K562 (cell line): ENCODE data around the gene MRGPRF. TPM values are rescaled to one million over a fixed set of nuclear protein-coding genes. Genes with fewer than 3 reads are reported as not detected.

ENCODE experiments used
- ATF1 ChIP-seq, 2 experiments: fragments of 450-650 bp in 1 of 2; IDR thresholded peaks; 2 replicates each; pipeline ENCODE4 v1.6.1; 2016; ENCODE audit warnings: missing compliant biosample characterization in 1 of 2, missing genetic modification characterization in 1 of 2
- ATF7 ChIP-seq: fragments of 450-650 bp; IDR thresholded peaks from 2 replicates; pipeline ENCODE4 v1.7.1; 2014; ENCODE audit warnings: mild to moderate bottlenecking, moderate library complexity
- BRD4 ChIP-seq: fragments of 200-600 bp; sonication (generic); IDR thresholded peaks from 2 replicates; pipeline ENCODE4 v1.6.1; 2017; ENCODE audit warnings: inconsistent platforms
- CHD2 ChIP-seq: IDR thresholded peaks from 2 replicates; pipeline ENCODE4 v1.6.1; 2011; ENCODE audit warnings: low read depth, low read length
- E2F4 ChIP-seq: sonication (generic); formaldehyde crosslinking; IDR thresholded peaks from 2 replicates; pipeline ENCODE4 v1.8.0; 2022; ENCODE audit warnings: mild to moderate bottlenecking, low read depth, missing genetic modification reagents
- GABPB1 ChIP-seq: sonication (generic); formaldehyde crosslinking; IDR thresholded peaks from 2 replicates; pipeline ENCODE4 v1.8.0; 2022; ENCODE audit warnings: mild to moderate bottlenecking, missing genetic modification reagents
- NBN ChIP-seq: fragments of 450-650 bp; IDR thresholded peaks from 2 replicates; pipeline ENCODE4 v1.6.1; 2016; ENCODE audit warnings: low read depth, mild to moderate bottlenecking
- NR4A1 ChIP-seq, 2 experiments: fragments of 250-450 bp in 1 of 2; fragments of 450-650 bp in 1 of 2; sonication (Bioruptor Pico) in 1 of 2; IDR thresholded peaks; 2 replicates each; pipeline versions ENCODE4 v1.4.0 to v1.6.1; 2016 to 2020; ENCODE audit warnings: mild to moderate bottlenecking in 2 of 2, missing compliant biosample characterization in 1 of 2, missing genetic modification characterization in 1 of 2, moderate library complexity in 1 of 2
- POLR2A ChIP-seq: fragments of 450-650 bp; conservative IDR thresholded peaks from 2 replicates; pipeline ENCODE4 v1.6.1; 2016
- POLR2AphosphoS5 ChIP-seq: IDR thresholded peaks from 2 replicates; pipeline ENCODE4 v1.6.1; 2011; ENCODE audit warnings: mild to moderate bottlenecking, low read depth, low read length, moderate library complexity; ENCODE audit not compliant: control insufficient read depth, insufficient read depth
- RAD51 ChIP-seq: fragments of 450-650 bp; IDR thresholded peaks from 2 replicates; pipeline ENCODE4 v1.7.1; 2016; ENCODE audit warnings: low read depth, mild to moderate bottlenecking, borderline replicate concordance
- RREB1 ChIP-seq: fragments of 250-450 bp; sonication (Bioruptor Pico); IDR thresholded peaks from 2 replicates; pipeline ENCODE4 v1.4.0; 2020
- SRSF7 ChIP-seq: fragments of 200-400 bp; formaldehyde crosslinking; optimal IDR thresholded peaks from 2 replicates; pipeline ENCODE3; 2017; ENCODE audit warnings: mild to moderate bottlenecking, low read depth, low read length
- ZNF644 ChIP-seq: fragments of 200-800 bp; sonication (Bioruptor generic); IDR thresholded peaks from 2 replicates; pipeline ENCODE4 v1.6.1; 2016; ENCODE audit warnings: low read depth, missing genetic modification characterization, missing compliant biosample characterization
- ZNF740 ChIP-seq, 3 experiments: fragments of 200-800 bp in 1 of 3; sonication (Bioruptor generic) in 1 of 3; sonication (generic) in 1 of 3; formaldehyde crosslinking in 1 of 3; IDR thresholded peaks; 2 replicates each; pipeline versions ENCODE4 v1.6.1 to v1.8.0; 2016 to 2022; ENCODE audit warnings: mild to moderate bottlenecking in 2 of 3, missing compliant biosample characterization in 2 of 3, missing genetic modification characterization in 2 of 3, missing genetic modification reagents in 1 of 3
- polyA plus RNA-seq, 8 experiments: library from polyadenylated mRNA; depleted of rRNA in 4 of 8; stranded (reverse) in 5 of 8; unstranded in 3 of 8; fragments of >200 nt; fragmentation: Nextera tagmentation in 2 of 8; fragmentation: Illumina TruSeq in 1 of 8; extraction: Ambion mirVana in 2 of 8; extraction: Trizol in 1 of 8; gene quantifications; 2 replicates each; pipeline versions ENCODE4 v1.2.1 to v1.2.3, GENCODE V29; 2011 to 2014; ENCODE audit warnings: inconsistent platforms in 1 of 8, missing spikeins in 1 of 8
- total RNA-seq, 7 experiments: library from RNA; depleted of rRNA in 6 of 7; stranded (reverse); fragments of >200 nt in 6 of 7; fragmentation: Illumina TruSeq in 2 of 7; extraction: Trizol in 2 of 7; gene quantifications; 2 replicates each; pipeline versions ENCODE4 v1.2.1 to v1.2.3, GENCODE V29; 2011 to 2021; ENCODE audit warnings: low replicate concordance in 1 of 7
- TF ChIP-seq, protein P1 (sequence below): sonication (generic); formaldehyde crosslinking; IDR thresholded peaks from 2 replicates; pipeline ENCODE4 v1.8.0; 2022; ENCODE audit warnings: missing genetic modification reagents, mild to moderate bottlenecking, borderline replicate concordance

Gene MRGPRF
- total and polyA plus RNA-seq, 9 of the 15 experiments (the other 6 are each of a cell fraction or from before 2014, with no cell fraction given): not detected

DNA sequence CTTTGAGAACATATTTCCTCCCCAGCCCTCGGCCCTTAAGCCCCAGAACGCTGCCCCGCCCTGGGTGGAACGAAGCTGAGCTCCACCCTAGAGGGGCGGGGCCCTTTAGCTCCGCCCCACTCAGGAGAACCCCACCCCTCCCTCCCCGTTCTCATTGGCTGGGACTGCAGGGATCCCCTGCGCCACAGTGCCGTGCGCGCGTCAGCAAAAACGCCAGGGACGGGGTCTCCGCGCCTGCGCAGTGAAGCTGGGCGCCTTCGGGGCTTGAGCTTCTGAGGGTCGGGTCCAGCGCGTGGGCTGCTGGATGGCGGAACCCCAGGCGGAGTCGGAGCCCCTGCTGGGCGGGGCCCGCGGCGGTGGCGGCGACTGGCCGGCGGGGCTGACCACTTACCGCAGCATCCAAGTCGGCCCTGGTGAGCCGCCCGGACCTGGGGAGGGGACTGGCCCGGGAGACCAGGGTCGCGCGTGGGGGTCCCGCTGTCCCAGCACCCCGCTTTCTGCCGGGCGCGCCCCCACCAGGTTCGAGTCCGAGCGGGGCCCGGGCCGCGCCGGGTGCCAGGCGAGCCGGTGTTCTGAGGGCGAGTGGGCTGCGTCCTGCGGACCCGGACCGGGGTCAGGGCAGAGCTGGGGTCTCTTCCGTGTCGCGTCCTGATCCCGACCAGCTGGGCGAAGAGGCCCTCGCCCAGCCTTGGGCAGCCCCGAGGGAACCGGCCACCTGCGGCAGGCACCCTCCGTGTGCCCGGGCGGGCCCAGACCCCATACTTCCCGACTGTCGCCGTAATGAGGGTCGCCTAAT, 35.8 kb upstream of the MRGPRF start, which contains the start of gene TPCN2 (continued):
- no peak for TF ChIP-seq E2F4 (CRISPR knock-in tag)
- peak; percentile 56; the same call in 1 of the 2 replicates for TF ChIP-seq ATF7
- no peak for TF ChIP-seq NR4A1 (CRISPR knock-in tag; IDR thresholded peaks at IDR 0.05)
- TF ChIP-seq NR4A1 (tag; IDR thresholded peaks at IDR 0.05): no peak
- TF ChIP-seq, protein P1, sequence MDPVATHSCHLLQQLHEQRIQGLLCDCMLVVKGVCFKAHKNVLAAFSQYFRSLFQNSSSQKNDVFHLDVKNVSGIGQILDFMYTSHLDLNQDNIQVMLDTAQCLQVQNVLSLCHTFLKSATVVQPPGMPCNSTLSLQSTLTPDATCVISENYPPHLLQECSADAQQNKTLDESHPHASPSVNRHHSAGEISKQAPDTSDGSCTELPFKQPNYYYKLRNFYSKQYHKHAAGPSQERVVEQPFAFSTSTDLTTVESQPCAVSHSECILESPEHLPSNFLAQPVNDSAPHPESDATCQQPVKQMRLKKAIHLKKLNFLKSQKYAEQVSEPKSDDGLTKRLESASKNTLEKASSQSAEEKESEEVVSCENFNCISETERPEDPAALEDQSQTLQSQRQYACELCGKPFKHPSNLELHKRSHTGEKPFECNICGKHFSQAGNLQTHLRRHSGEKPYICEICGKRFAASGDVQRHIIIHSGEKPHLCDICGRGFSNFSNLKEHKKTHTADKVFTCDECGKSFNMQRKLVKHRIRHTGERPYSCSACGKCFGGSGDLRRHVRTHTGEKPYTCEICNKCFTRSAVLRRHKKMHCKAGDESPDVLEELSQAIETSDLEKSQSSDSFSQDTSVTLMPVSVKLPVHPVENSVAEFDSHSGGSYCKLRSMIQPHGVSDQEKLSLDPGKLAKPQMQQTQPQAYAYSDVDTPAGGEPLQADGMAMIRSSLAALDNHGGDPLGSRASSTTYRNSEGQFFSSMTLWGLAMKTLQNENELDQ (CRISPR knock-in tag): peak; percentile 74; the same call in 1 of the 2 replicates
- no peak for TF ChIP-seq SRSF7
- TF ChIP-seq ZNF644 (tag): no peak
- no peak for TF ChIP-seq RAD51
- no peak for TF ChIP-seq NBN
- no peak for TF ChIP-seq CHD2
- TF ChIP-seq POLR2A: peak; percentile 78
- no peak for TF ChIP-seq ZNF740 (CRISPR knock-in tag; IDR thresholded peaks at IDR 0.05)
- no peak for TF ChIP-seq ZNF740 (tag; IDR thresholded peaks at IDR 0.05)
- TF ChIP-seq GABPB1 (CRISPR knock-in tag): 0 out of 2 replicates have a peak, but pooled peaks have one; percentile 11
- 0 out of 2 replicates have a peak, but pooled peaks have one; percentile 30 for TF ChIP-seq RREB1 (CRISPR knock-in tag)
- TF ChIP-seq POLR2AphosphoS5: peak; percentile 48; the same call in 1 of the 2 replicates
- no peak for TF ChIP-seq BRD4
- TF ChIP-seq ATF1 (CRISPR knock-in tag; IDR thresholded peaks at IDR 0.05): no peak
- peak; percentile 84 for TF ChIP-seq ATF1 (tag; IDR thresholded peaks at IDR 0.05)
